Lung (tissue), 12 donors: ENCODE measurements around the gene CSTPP1. TPM values are rescaled to one million over a fixed set of nuclear protein-coding genes. Genes with fewer than 3 reads are reported as not detected.

Source experiments
- ATAC-seq: fragments of 200-7000 bp; cut with Tn5 transposase; one replicate; pipeline ENCODE4 v1.9.1; 2020; ENCODE audit warnings: moderate number of reproducible peaks; ENCODE audit not compliant: insufficient read depth, low FRiP score
- DNase-seq, 3 donors: peaks; one replicate each; pipeline ENCODE4 v3.0.0-alpha.2; 2013 to 2017
- H3K27ac ChIP-seq, 2 donors: one replicate each; pipeline ENCODE4 v1.5.1; 2013; ENCODE audit warnings: mild to moderate bottlenecking in 2 of 2, moderate library complexity in 2 of 2, control low read depth in 1 of 2, inconsistent platforms in 1 of 2, low read depth in 1 of 2, low read length in 1 of 2
- H3K27me3 ChIP-seq, 3 donors: one replicate each; pipeline ENCODE4 v1.5.1; 2013; ENCODE audit warnings: low read length in 2 of 3; ENCODE audit not compliant: control insufficient read depth in 3 of 3, insufficient read depth in 3 of 3
- H3K36me3 ChIP-seq, 4 donors: one replicate each; pipeline ENCODE4 v1.5.1; 2013; ENCODE audit warnings: low read length in 4 of 4, mild to moderate bottlenecking in 1 of 4, moderate library complexity in 1 of 4; ENCODE audit not compliant: control insufficient read depth in 4 of 4, insufficient read depth in 4 of 4
- H3K4me1 ChIP-seq, 5 donors: one replicate each; pipeline ENCODE4 v1.5.1; 2013; ENCODE audit warnings: low read length in 5 of 5, mild to moderate bottlenecking in 2 of 5, moderate library complexity in 1 of 5; ENCODE audit not compliant: control insufficient read depth in 5 of 5, insufficient read depth in 5 of 5
- H3K4me3 ChIP-seq: one replicate; pipeline ENCODE4 v1.5.1; 2013; ENCODE audit warnings: mild to moderate bottlenecking, control low read depth, moderate library complexity
- H3K9ac ChIP-seq, 2 donors: one replicate each; pipeline ENCODE4 v1.5.1; 2013; ENCODE audit warnings: low read length in 2 of 2, control low read depth in 1 of 2; ENCODE audit not compliant: insufficient read depth in 1 of 2
- H3K9me3 ChIP-seq, 4 donors: one replicate each; pipeline ENCODE4 v1.5.1; 2013; ENCODE audit warnings: low read length in 3 of 4, mild to moderate bottlenecking in 1 of 4, moderate library complexity in 1 of 4; ENCODE audit not compliant: control insufficient read depth in 4 of 4, insufficient read depth in 3 of 4
- WGBS, 2 donors: extraction: QIAGEN DNeasy Blood & Tissue Kit; methylation state at CpG; one replicate each; pipeline ENCODE4 v1.1.7; 2013; 5-methylcytosine and 5-hydroxymethylcytosine counted together
- polyA plus RNA-seq, 2 donors: library from polyadenylated mRNA; stranded (reverse); fragments of 200-250 nt; gene quantifications; one replicate each; pipeline ENCODE4 v1.2.1, GENCODE V29; 2013
- total RNA-seq, 2 donors: library from RNA; depleted of rRNA in 1 of 2; stranded (reverse); fragments of >200 nt in 1 of 2; gene quantifications; one replicate each; pipeline ENCODE4 v1.2.1, GENCODE V29; 2014 to 2021
- TF ChIP-seq, protein P1 (sequence below): IDR thresholded peaks from 2 replicates; pipeline ENCODE4 v1.5.1; 2012; ENCODE audit warnings: mild to moderate bottlenecking; ENCODE audit errors: control extremely low read depth, extremely low read depth
- donor health status: control.
- donor health status: control.
- donor health status: Bipolar disorder and iron deficiency.
- donor health status: healthy.
- donor health status: DM: yes; HTN: yes; CAD: no.

The CSTPP1 gene
- total and polyA plus RNA-seq, 4 donors = 26.0 to 45.8 (median 34.4) TPM

DNA sequence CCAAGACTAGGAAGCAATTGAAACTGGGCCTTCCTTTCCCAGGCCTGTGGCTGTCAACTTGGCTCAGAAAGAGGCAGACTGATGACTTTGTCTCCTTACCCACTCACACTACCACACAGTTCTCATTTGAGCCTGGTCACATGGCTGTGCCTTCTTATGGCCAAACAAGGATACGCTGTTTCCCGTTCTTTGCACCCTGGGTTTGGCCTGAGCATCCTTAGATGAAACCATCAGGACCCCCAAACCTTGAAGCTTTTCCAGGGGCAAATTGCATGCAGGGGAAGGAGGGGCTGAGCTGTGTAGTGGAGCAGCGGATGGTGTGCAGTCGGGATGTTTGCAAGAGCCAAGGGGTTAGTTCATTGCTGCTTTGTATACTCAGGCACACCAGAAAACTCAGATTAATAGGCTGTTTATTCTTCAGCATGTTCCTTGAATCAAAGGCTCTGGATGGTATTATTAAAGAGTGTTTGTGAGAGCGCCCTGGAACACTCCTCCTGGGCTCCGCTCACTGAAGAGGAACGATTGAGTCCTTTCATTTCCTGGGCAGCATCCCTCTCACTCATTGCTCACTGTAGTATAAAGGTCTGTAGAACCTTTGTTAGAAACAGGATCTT lies 170.3 kb downstream of the CSTPP1 start:
- WGBS, 2 donors = 84 to 85% methylated on average over 7 of the region's 7 CpGs
- Histone ChIP-seq H3K9ac (no peak overlapping the region), H3K4me1 (peaks cover 0 to 75% (median 36%) of the 10 kb centered on the region in 5 donors), H3K27ac (no peak overlapping the region), H3K9me3 (no peaks in the 10 kb centered on the region), H3K27me3 (no peaks in the 10 kb centered on the region), H3K4me3 (no peak overlapping the region), H3K36me3 (peaks cover 0 to 3% (median 0%) of the 10 kb centered on the region in 4 donors)
- ATAC-seq (no peak), DNase-seq (peak; percentile 31 to 75 (median 74))
- TF ChIP-seq, protein P1, sequence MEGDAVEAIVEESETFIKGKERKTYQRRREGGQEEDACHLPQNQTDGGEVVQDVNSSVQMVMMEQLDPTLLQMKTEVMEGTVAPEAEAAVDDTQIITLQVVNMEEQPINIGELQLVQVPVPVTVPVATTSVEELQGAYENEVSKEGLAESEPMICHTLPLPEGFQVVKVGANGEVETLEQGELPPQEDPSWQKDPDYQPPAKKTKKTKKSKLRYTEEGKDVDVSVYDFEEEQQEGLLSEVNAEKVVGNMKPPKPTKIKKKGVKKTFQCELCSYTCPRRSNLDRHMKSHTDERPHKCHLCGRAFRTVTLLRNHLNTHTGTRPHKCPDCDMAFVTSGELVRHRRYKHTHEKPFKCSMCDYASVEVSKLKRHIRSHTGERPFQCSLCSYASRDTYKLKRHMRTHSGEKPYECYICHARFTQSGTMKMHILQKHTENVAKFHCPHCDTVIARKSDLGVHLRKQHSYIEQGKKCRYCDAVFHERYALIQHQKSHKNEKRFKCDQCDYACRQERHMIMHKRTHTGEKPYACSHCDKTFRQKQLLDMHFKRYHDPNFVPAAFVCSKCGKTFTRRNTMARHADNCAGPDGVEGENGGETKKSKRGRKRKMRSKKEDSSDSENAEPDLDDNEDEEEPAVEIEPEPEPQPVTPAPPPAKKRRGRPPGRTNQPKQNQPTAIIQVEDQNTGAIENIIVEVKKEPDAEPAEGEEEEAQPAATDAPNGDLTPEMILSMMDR = no peak

DNA sequence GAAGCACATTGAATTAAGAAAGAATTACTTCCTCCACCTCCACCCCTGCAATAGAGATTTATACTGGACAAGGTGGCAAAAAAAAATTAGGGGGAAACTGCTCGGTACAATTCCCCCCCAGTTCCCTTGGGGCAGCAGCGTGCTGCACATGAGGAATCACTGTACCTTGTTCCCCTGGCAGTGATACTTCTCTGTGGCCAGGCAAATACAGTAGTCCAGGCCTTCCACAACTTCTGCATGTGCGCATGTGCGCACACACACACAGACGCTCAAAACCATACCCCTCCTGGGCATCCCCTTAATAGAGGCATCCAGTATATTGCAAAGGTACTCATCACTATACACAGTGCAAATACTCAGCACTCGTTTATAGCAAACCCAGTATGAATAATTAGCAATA lies 171.2 kb downstream of the CSTPP1 start:
- no peak for ATAC-seq
- no peak for DNase-seq
- no peaks in the 10 kb centered on the region for H3K9me3 ChIP-seq
- H3K4me1 ChIP-seq = peaks cover 0 to 69% (median 37%) of the 10 kb centered on the region in 5 donors
- 79 to 88% methylated on average over 6 of the region's 6 CpGs for WGBS, 2 donors
- TF ChIP-seq, protein P1 = no peak
- no peaks in the 10 kb centered on the region for H3K27me3 ChIP-seq
- no peak overlapping the region for H3K9ac ChIP-seq
- H3K4me3 ChIP-seq = no peak overlapping the region
- H3K36me3 ChIP-seq = peaks cover 0 to 3% (median 0%) of the 10 kb centered on the region in 4 donors
- H3K27ac ChIP-seq = no peak overlapping the region

GRCh38 chr11:47108214-47108613 lies 171.7 kb downstream of the CSTPP1 start:
- H3K4me1 ChIP-seq = peaks cover 0 to 69% (median 37%) of the 10 kb centered on the region in 5 donors
- DNase-seq = peak; percentile 84 to 96 (median 95)
- 81 to 86% methylated on average over 4 of the region's 4 CpGs for WGBS, 2 donors

More at GRCh38 chr11:47108214-47108613, 171.7 kb downstream of the CSTPP1 start:
- TF ChIP-seq, protein P1 = no peak
- Histone ChIP-seq H3K27ac (no peak overlapping the region), H3K9ac (no peak overlapping the region), H3K27me3 (no peaks in the 10 kb centered on the region), H3K36me3 (peaks cover 0 to 3% (median 0%) of the 10 kb centered on the region in 4 donors), H3K4me3 (no peak overlapping the region), H3K9me3 (no peaks in the 10 kb centered on the region)
- ATAC-seq = no peak
